OCI-LY7 (cell line): ENCODE measurements around the gene AZU1. TPM values are rescaled to one million over a fixed set of nuclear protein-coding genes. Genes with fewer than 3 reads are reported as not detected.

Experiments used
- BruUV-seq: library from RNA; stranded (reverse); fragments of 400-500 nt; replicated peaks from 2 replicates; lab custom pipeline; 2021; lab: Mats Ljungman, UMichigan
- CTCF ChIA-PET: fragments of 300-600 bp; sonication (Branson Sonifier 250); formaldehyde crosslinking; loops from one replicate; lab custom pipeline; 2022; ENCODE audit warnings: antibody characterized with exemption; ENCODE audit not compliant: unreplicated experiment; lab: Charles Lee
- POLR2A ChIA-PET: fragments of 300-600 bp; sonication (Branson Sonifier 250); formaldehyde crosslinking; loops from one replicate; lab custom pipeline; 2022; ENCODE audit warnings: antibody characterized with exemption; lab: Charles Lee
- DNase-seq: peaks from one replicate; pipeline ENCODE4 v3.0.0-alpha.2; 2015; ENCODE audit warnings: low spot score
- H2AFZ ChIP-seq: fragments of 200-600 bp; sonication (generic), shearing (Covaris generic); 2 replicates; pipeline ENCODE4 v1.6.1; 2014; ENCODE audit warnings: mild to moderate bottlenecking, antibody characterized with exemption, low read length, moderate library complexity
- H3K27ac ChIP-seq: fragments of 200-600 bp; sonication (generic); 2 replicates; pipeline ENCODE4 v1.5.1; 2014; ENCODE audit warnings: mixed run types, low read depth, mild to moderate bottlenecking, moderate library complexity, low read length, inconsistent platforms; ENCODE audit not compliant: poor library complexity, severe bottlenecking
- H3K36me3 ChIP-seq: fragments of 200-600 bp; sonication (generic); 2 replicates; pipeline ENCODE4 v1.6.1; 2014; ENCODE audit warnings: mild to moderate bottlenecking, antibody characterized with exemption, low read length, moderate library complexity, mixed read lengths; ENCODE audit not compliant: insufficient read depth
- H3K4me1 ChIP-seq: fragments of 200-600 bp; sonication (generic); 2 replicates; pipeline ENCODE4 v1.5.1; 2014; ENCODE audit warnings: mild to moderate bottlenecking, low read length; ENCODE audit not compliant: insufficient read depth, poor library complexity, severe bottlenecking
- H3K4me2 ChIP-seq: fragments of 200-600 bp; sonication (generic); 2 replicates; pipeline ENCODE4 v1.6.1; 2014; ENCODE audit warnings: mild to moderate bottlenecking, low read length
- H3K4me3 ChIP-seq: fragments of 200-600 bp; sonication (generic); 2 replicates; pipeline ENCODE4 v1.5.1; 2014; ENCODE audit warnings: mild to moderate bottlenecking, low read depth, low read length; ENCODE audit not compliant: poor library complexity, severe bottlenecking
- H3K79me2 ChIP-seq: fragments of 200-600 bp; sonication (generic); 2 replicates; pipeline ENCODE4 v1.6.1; 2016; ENCODE audit warnings: low read depth, mild to moderate bottlenecking, low read length, moderate library complexity, mixed read lengths; ENCODE audit not compliant: insufficient read depth
- H3K9me2 ChIP-seq: fragments of 200-600 bp; sonication (generic); 2 replicates; pipeline ENCODE4 v1.6.1; 2016; ENCODE audit warnings: mild to moderate bottlenecking, low read length, mixed read lengths; ENCODE audit not compliant: insufficient read depth
- H3K9me3 ChIP-seq: fragments of 200-600 bp; sonication (generic); 2 replicates; pipeline ENCODE4 v1.6.1; 2014; ENCODE audit warnings: mild to moderate bottlenecking, mixed run types, low read length, mixed read lengths
- H4K20me1 ChIP-seq: fragments of 200-600 bp; sonication (generic); 2 replicates; pipeline ENCODE4 v1.6.1; 2014; ENCODE audit warnings: mild to moderate bottlenecking, antibody characterized with exemption, low read length, moderate library complexity, mixed read lengths; ENCODE audit not compliant: insufficient read depth
- CTCF ChIP-seq: fragments of 200-600 bp; sonication (generic); conservative IDR thresholded peaks from 2 replicates; pipeline ENCODE4 v1.5.1; 2014; ENCODE audit warnings: mild to moderate bottlenecking, antibody characterized with exemption, low read length, moderate library complexity, mixed read lengths
- EZH2phosphoT487 ChIP-seq: fragments of 200-600 bp; sonication (generic); IDR thresholded peaks from 2 replicates; pipeline ENCODE4 v1.6.1; 2018; ENCODE audit warnings: low read depth, borderline replicate concordance, mild to moderate bottlenecking, mixed run types, antibody characterized with exemption, low read length, moderate library complexity, mixed read lengths
- intact Hi-C: fragments of 100-400 bp; cut with micrococcal nuclease; formaldehyde crosslinking; loops from one replicate; pipeline ENCODE4 v1.10.0; 2022; ENCODE audit not compliant: unreplicated experiment
- total RNA-seq, 2 experiments: library from RNA; depleted of rRNA in 1 of 2; stranded (reverse); fragments of >200 nt in 1 of 2; shearing (Covaris generic) in 1 of 2; gene quantifications; 2 replicates each; pipeline ENCODE4 v1.2.3, GENCODE V29; 2014 to 2022

The AZU1 gene
- total RNA-seq, 2 experiments from 2014 or later: not detected

- Histone ChIP-seq H3K9me2 (no peaks in the 10 kb centered on the region), H3K4me2 (no peak overlapping the region), H4K20me1 (no peaks in the 10 kb centered on the region), H2AFZ (no peak overlapping the region), H3K79me2 (no peaks in the 10 kb centered on the region), H3K9me3 (no peaks in the 10 kb centered on the region), H3K27ac (no peak overlapping the region), H3K36me3 (no peaks in the 10 kb centered on the region), H3K4me3 (no peak overlapping the region), H3K4me1 (peaks cover under 1% of the 10 kb centered on the region)
- ChIA-PET POLR2A (no interaction called here), CTCF (interaction anchor here (0.6 kb wide), 1 partner anchor 109 kb away, joined by 3 read pairs; no protein-coding TSS in a partner anchor)
- no peak for DNase-seq
- TF ChIP-seq CTCF: no peak
- TF ChIP-seq EZH2phosphoT487: no peak
- BruUV-seq: no TSS peak
- intact Hi-C loops: no loop called here
Observed at GRCh38 chr19:791007-791566, 36.5 kb upstream of the AZU1 start.

DNA sequence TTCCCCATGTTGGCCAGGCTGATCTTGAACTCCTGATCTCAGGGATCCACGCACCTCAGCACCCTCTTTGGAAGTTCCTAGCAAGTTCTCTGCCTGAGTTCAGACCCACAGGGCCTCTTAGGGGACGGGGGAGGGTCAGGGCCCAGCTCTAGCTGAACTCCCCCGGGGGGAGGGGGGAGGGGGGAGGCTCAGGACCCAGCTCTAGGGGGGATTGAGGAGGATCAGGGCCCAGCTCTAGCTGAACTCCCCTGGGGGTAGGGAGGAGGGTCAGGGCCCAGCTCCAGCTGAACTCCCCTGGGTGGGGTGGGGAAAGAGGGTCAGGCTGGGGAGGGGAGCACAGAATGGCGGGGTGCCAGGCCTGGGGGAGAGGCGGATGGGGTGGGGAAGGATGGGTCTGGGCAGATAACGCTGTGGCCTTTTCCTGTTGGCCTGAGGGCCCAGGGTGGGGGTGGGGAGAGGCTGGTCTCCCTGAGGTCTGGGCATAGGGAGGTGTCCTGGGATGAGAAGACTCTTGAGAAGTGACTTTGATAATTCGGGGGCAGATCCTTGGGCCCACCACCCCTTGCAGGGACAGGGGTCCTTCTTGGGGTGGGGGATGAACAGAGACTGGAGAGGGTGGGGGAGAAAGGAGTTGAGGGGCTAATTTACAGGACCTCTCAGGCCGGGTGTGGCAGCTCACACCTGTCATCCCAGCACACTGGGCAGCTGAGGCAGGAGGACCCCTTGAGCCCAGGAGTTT is 35.9 kb upstream of the AZU1 start:
- H3K4me2 ChIP-seq: no peak overlapping the region
- CTCF ChIA-PET: interaction anchor here (0.6 kb wide), 1 partner anchor 108 kb away, joined by 3 read pairs; no protein-coding TSS in a partner anchor

More for the DNA sequence above, 35.9 kb upstream of the AZU1 start:
- no TSS peak for BruUV-seq
- Histone ChIP-seq H3K79me2 (no peaks in the 10 kb centered on the region), H3K4me1 (peaks cover 3% of the 10 kb centered on the region), H3K9me3 (no peaks in the 10 kb centered on the region), H4K20me1 (no peaks in the 10 kb centered on the region), H3K27ac (no peak overlapping the region), H3K9me2 (no peaks in the 10 kb centered on the region), H3K36me3 (no peaks in the 10 kb centered on the region), H2AFZ (no peak overlapping the region), H3K4me3 (no peak overlapping the region)
- TF ChIP-seq CTCF: no peak
- TF ChIP-seq EZH2phosphoT487: no peak
- DNase-seq: no peak
- intact Hi-C loops: no loop called here
- POLR2A ChIA-PET: no interaction called here
